HG02938 (cell line): Measurements from ENCODE around the gene KLHL3.
"Not testable (repeated sequence)": the region's sequence is repeated elsewhere in the genome, so short reads cannot be mapped to it uniquely, and the experiment has no call there.

Experiments used
- ATAC-seq: cut with Tn5 transposase; IDR thresholded peaks from one replicate; pipeline ENCODE4 v1.9.1; 2021; ENCODE audit warnings: mild to moderate bottlenecking, moderate library complexity; ENCODE audit not compliant: unreplicated experiment

Gene KLHL3

DNA sequence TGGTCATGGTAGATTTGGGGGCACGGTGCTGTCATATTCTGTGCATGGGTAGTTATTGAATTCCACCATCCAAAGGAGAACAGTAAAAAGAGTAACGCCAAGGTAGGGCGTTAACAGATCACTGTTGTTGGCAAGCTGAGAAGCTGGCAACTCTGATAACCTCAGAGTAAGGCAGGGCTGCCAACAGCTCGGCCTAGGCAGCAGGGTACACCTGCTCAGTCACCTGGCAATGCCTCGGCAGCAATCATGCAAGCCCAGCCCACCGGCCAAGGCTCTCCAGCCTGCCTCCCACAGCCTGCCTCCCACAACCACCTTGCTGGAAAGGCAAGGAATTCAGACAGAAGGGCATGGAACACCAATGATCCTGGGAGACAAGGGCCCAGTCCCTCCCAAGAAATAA, 63.9 kb downstream of the KLHL3 start:
- no peak for ATAC-seq

DNA sequence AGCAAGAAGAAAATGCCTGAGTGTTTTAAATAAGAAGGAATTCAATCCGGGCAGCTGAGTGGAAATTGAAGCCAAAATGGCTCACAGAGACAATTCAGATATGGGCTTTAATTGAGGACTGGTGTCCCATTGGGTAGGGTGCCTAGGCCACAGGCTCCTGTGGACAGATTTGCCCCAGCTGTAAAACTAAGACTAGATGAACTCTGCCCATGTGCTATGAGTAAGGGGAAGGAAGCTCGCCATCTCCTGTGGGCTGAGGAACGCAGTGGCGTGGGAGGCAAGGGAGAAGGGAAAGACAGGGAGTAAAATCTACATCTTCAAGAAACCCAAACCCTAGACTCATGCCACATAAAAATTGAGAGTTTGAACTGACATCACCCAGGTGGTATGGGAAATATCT, 66.1 kb downstream of the KLHL3 start:
- ATAC-seq, result no peak

DNA sequence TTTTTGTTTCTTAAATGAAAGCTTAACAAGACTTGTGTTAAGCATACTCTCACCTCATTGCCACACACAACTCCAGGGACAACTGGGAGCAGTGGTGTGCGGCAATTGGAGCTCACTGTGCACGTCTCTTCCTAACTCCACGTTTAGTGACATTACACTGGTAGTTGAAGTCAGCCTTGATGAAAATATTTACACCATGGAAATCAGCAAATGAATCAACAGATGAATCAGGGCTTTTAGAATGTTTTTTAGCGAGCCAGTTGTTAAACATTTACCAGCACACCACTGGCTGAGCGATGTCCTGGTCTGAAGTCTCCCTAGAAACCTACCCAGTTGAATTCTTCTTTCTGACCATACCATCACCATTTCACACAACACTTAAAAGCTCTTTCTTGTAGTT, 67.3 kb downstream of the KLHL3 start:
- no peak for ATAC-seq

DNA sequence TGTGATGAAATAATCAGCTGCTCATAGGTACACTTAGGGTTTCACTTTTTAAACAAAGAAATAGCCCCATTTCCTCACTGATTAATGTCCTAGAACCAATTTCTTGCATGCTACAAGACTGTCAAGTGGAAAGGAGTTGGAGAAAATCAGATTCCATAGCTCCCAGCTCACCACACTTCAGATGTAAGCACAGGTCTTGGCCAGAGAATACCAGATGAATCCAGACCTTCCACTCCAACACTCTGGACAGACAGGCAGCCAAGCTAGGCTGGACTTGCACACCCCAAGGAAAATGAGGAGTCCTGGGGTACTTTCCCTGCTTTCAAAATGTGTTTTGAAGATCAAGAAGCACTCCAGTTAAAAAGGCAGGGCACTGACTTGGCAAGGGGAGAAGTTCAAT, 68.5 kb downstream of the KLHL3 start:
- no peak for ATAC-seq

DNA sequence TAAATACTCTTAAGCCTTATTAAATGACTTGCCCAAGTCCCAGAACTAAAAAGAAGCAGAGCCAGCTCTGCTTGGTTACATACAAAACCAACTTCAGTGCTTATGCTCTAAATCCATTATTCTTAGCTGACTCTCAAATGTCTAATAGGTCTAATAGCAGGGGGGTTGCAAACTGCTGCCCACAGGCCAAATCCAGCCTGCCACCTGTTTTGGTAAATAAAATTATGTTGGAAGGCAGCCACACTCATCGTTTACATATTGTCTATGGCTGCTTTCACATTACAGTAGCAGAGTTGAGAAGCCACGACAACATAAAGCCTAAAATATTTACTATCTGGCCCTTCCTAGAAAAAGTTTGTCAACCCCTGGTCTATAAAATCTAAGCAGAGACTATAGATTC, 69.0 kb downstream of the KLHL3 start:
- ATAC-seq, result no peak

DNA sequence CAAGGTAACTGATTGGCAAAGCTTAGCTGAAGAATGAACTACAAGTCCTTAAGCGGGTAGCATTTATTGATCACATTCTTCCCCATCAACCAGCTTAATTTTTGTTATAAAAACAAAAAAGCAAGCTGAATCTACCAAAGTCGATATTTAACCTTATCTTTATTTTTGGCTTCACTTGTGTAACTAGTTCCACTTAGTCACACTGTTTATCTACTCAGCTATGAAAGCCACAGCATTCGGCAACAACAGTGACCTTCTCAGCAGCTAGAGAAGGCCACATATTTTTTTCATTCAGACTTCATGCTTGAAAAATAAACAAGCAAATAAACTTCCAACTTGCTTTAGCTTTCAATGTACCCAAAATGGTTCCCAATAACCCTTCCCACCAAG, 69.4 kb downstream of the KLHL3 start:
- peak; percentile 44 for ATAC-seq

DNA sequence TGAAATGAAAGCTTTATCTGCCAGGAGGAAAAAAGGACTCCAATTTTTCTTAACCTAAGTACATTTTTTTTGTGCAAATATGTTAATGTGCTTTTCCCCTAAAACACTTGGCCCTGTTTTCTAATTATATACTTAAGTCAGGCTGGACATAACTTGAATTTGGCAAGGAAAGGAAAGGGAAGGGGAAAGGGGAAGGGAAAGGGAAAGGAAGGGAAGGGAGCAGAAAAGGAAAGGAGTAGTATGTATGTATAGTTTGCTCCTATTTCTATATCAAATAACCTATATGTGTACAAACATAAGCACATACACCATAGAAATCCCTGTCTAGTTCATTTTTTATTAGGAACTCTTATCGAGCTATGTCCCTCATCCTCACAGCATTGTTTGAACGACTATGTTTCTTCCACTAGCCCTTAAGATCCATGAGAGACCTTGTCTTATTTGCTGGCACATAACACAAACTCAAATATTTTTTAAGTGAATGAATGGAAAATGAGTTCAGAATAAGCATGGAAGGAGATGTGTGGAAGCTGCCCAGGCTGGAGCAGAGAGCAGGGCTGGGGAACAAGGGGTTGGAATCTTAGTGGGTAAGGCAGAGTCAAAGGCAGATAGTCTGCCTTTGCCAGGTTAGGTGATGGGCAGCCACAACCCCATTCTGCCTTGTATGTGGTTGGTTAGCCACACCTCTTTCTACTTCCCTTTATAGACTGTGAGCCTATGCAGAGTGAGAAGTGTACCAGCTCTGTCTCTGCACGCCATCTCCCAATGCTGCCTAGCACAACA, 70.0 kb downstream of the KLHL3 start:
- ATAC-seq, result peak; percentile 99

DNA sequence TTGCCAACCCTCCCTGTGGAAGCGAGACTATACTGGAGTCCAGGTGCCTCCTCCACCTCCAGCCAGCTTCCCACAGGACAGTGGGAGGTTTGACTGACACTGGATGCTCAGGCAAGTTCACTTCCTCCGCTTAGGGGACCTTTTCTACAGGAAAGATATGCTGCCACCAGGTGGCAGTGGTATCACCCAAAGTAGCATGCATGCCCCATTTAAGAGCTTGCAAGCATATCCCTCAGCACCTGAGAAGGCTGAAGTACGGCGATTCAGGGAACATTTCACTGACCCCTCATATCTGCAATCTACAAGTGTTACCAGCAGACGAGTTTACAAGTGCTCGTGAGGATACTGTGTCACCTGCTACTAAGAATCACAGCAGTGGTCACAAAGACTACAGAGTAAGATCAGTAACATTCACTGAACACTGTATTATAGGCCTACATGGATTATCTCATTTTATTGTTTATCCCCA, 75.5 kb downstream of the KLHL3 start:
- peak; percentile 94 for ATAC-seq

DNA sequence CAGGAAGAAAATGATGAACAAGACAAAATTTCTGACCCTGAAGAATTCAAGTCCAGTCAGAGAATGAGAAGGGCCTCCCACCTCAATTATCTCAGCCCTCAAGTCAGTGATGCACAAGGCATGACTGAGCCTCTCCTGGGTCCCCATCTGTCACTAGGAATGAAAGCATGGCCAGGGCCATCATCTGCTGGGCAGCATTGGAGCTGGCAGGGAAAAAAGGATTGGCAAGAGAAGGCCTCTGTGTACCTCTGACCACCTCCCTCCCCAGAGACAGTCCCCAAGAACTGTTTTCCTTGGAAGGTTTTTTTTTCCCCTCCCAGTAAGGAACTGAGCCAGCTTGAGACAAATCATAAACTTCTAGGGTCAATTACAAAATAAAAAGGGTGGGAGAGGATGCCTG, 76.7 kb downstream of the KLHL3 start:
- no peak for ATAC-seq

DNA sequence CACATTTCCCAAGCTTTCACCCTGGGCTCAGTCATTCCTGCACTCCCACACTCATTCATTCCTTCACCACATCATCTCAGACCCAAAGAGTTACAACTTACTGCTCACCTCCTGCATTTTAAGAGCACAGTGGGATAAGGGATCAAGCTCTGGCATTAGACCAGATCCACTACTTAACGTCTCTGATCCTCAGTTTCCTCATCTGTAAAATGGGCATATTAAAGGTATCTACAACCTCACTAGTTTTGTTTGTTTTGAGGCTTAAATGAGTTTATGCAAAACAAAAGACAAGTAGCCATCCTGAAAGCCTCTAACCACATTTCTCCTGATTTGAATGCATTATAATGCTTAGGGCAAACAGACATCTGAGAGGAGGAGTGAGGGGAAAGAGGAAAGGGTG, 77.6 kb downstream of the KLHL3 start:
- no peak for ATAC-seq

DNA sequence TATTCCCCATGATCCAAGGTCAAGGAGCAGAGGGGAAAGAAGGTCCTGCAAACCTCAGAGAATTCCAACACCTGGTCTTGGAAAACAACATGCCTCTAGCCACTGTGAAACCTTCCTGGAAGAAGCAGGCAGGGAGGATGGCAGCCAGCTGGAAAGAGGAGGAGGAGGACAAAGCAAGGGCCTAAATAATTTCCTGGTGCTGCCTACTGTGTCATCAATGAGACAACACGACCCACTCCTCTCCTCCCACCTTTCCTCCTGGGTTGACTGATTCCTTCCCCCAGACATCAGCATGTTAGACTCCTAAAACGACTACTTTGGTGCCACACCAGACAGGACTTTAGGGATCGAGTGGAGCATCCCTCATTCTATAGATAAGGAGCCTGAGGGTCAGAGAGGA, 78.8 kb downstream of the KLHL3 start:
- ATAC-seq, result no peak

DNA sequence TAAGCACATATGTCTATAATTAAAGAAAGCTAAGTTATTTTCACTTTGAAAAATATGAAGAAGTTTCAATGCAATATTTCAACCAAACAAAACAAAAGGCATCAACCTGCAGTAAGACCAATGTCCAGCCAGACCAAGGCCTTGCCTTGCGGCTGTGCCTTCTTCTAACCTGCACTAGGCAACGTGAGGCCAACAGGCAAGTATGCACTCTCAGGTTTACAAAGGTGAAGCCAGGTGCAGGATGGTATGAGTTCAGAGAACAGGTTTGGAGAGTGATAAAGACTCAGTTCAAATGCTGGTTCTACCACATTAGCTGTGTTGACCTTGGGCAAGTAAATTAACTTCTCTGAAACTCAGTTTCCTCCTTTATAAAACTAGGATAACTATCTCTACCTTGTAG, 79.3 kb downstream of the KLHL3 start:
- no peak for ATAC-seq

DNA sequence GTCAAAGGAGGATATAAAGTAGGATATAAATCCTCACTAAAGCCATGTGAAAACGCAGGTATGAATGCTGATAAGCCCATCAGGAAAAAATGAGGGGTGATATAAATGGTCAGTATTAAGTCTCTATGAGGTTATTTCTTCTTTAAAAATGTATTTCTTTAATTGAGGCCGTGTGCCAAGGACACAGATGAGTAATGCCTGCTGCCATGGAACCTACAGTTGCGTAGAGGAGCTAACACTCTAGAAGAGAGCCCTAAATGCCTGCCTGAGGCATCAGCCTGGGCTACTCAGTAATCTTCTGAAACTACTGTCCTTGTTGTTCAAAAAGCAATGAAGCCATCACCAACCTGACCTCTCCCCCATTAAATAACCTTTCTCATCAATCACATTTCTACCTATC, 84.9 kb downstream of the KLHL3 start:
- no peak for ATAC-seq

DNA sequence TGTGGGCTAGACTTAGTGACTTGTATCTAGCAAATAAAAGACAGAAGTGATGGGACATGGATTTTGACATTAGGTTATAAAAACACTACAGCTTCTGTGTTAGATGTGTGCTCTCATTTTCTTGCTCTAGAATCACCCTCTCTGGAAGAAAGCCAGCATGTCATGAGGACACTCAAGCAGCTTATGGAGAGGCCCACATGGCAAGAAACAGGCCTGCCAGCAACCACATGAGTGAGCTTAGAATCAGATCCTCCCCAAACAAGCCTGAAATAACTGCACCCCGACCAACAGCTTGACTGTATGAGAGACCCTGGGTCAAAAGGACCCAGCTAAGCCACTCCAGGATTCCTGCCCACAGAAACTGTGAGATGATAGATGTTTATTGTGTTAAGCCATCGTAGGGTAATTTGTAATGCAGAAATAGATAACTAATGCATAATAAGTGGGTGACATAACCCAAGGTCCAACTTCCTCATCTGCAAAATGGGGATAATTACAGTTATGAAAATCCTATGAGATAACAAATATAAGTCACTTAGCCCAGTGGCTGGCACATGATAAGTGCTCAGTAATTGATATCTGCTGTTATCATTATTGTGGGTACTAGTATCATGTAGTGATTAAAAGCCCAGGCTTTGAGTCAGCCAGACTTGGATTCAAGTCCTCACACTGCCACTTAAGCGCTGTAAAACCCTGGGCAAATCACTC, 86.5 kb downstream of the KLHL3 start:
- no peak for ATAC-seq

DNA sequence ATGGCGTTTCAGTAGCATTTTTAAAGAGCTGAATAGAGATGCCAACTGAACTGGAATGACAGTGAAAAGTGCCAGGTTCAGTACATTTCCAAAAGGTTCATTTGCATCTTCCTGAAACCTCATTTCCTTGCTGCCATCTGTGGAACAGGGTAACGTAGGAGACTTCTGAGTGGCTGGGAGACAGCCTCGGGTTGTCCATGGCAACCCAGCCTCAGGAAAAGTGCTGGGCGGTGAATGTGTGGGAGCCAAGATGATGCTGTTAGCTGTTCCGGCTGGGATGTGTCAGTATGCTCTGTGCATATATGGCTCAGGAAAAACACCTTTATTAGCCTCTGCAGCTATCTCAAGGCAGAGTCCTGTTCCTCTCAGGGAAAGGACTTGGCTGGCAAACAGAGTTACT, 87.5 kb downstream of the KLHL3 start:
- no peak for ATAC-seq

DNA sequence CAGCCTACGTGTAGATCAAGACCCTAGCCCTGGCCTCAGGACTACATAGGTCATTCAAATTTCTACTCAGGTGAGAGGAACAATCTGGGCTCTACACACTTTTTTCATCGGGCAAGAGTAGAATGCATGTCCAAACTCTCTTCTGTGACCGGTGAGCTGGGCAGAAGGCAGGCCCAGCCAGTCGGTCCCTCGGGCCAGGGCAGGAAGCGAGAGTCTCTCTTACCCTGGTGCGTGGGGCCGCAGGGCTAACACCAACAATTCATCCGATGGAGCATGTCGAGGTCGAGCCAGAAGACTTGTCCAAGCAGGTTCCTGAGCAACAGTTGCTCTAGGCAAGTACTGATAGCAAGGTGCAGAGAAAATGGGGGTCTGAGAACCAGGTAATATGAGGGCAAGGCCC, 88.5 kb downstream of the KLHL3 start:
- no peak for ATAC-seq

DNA sequence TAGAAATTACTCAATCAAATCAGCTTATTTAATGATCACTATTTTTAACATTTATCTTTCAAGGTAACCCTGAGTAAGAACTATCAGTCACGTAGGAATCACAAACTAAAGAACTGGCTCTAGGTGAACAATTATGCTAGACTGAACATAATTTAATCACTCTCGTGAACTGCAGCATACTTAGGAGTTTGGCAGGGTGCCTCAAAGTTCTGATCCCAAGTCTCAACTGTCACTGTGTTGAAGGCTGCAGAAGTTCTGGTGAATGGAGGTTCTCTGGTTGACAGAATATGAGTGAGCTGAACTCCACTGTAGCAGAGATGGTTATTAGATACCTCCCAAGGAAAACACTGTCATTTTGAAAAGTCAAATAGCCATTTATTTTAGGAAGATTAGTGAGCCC, 89.1 kb downstream of the KLHL3 start:
- ATAC-seq, result no peak

DNA sequence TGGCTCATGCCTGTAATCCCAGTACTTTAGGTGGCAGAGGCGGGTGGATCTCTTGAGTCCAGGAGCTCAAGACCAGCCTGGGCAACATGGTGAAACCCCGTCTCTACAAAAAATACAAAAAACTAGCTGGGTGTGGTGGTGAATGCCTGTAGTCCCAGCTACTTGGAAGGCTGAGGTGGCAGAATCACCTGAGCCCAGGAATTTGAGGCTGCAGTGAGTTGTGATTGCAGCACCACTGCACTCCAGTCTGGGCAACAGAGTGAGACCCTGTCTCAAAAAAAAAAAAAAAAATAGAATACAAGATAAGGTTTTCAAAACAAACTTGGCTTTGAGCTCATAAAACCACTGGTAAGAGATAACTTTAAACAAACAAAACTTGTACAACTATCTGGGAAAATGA, 92.8 kb downstream of the KLHL3 start:
- not testable (repeated sequence) for ATAC-seq

DNA sequence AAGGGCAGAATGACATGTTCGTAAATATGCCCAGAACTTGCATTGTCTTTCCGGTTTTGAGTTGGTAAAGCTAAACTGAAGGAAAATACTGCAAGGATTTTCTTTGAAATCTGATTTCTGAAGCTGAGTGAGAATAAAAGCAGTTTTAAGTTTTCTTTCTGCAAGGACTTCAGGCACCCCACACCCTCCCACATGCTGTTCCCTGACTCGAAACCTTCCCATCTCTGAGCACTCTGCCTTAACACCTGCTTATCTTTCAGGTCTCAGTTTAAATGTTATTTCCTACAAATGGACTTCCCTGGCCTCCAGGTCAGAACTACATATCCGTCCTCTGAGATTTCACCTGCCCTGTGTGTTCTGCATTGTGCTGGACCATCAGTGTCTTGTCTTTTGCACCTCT, 93.8 kb downstream of the KLHL3 start:
- ATAC-seq, result no peak

DNA sequence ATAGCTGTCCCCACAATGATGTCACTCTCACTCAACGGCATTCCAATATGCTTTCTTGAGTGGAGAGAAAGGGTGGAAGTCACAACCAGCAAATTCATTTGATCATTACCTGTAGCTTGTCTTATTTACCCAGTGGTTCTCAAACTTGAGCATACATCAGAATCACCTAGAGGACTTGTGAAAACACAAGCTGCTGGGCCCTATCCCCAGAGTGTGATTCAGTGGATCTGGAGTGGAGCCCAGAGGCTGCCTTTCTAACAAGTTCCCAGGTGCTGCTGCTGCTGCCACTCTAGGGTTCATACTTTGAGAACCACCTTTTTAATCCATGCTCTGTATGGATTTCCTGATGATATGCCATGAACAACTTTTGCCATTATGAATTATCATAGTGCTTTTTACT, 94.7 kb downstream of the KLHL3 start:
- no peak for ATAC-seq

DNA sequence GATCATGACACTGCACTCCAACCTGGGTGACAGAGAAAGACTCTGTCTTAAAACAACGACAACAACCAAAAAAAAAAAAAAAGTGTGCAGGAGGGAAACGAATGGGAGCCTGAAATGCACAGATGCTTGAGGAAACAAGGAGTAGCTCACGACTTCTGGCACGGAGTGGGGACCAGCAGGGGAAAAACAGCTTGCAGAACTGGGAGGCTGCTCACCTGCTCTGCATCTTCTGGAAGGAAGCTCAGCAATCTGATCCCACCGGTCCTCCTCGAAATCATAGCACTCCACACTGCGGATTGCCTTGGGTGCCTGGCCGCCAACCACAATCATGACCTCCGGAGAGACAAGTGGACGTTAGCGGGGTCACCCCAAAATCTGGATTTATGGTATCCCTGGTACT, 96.2 kb downstream of the KLHL3 start:
- no peak for ATAC-seq

DNA sequence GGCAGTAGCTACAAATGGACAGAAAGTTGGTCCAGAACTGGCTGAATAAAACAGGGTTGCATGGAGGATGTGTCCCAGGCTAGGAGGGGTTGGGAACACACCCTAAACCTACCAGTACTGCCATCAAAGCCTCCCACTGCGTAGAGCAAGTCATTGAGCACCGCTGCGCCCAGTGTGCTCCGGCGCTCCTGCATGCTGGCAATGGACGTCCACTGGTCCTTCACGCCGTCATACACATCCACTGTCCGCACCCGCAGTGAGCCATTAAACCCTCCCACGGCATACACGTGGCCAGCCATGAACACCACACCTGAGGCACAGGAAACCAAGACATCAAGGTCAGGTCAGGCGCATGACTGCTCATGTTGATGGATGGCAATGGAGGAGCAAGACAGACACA, 97.0 kb downstream of the KLHL3 start:
- ATAC-seq, result no peak
